ENCODE measurements around the gene CYB561. TPM values are rescaled to one million over a fixed set of nuclear protein-coding genes. Genes with fewer than 3 reads are reported as not detected.
"Not testable (repeated sequence)": the region's sequence is repeated elsewhere in the genome, so short reads cannot be mapped to it uniquely, and the experiment has no call there.

The CYB561 gene
- polyA plus RNA-seq, 3 donors from 2014 or later: 13.7 to 22.4 (median 21.0) TPM

DNA sequence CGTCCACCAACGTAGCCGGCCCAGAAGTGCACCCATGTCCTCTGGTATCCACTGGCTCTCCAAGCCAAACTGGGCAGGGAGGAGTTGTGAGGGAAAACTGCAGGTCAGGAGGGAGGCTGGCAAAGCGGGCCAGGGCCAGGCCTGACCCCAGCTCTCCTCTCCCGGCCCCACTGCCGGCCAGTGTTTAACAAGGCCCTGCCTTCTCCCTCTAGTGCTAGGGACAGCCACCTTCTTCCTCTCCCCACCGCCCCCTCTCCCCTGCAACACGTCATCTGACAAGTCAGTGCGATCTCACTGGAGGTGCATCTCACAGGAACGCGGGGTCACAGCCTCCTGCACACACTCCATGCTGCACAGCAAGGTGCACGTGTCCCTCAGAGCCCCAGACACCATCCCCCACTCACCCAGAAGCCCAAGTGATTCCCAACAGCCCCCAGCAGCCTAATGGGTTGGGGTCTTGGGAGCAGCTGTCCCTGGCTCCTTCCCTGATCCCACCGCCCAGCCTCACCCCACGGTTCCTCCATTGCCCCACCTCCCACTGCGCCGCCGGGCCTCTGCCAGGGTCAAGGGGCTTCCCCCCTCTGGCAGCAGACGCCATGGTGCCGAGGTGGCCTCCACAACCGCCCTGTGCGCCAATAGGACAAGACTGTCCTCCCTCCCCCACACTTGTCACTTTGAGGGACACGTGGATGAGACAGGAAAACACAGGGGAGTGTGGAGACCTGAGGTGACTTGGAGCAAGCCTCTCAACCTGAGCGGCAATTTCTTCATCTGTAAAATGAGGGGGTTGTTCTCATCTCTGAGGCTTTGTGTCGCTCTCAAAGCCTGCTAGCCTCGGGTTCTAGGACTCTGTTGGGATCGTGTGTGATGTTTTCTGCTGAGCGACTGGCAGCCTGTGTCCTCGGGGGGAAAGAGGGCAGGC is 29.6 kb upstream of the CYB561 start:
- H3K36me3 Mint-ChIP-seq: no peaks in the 10 kb centered on the region
- H3K4me3 Mint-ChIP-seq: peak overlapping the region; percentile 38 to 69 (median 55)
- H3K9me3 Mint-ChIP-seq: no peaks in the 10 kb centered on the region
- DNase-seq: no peak
- H3K27ac Mint-ChIP-seq: no peak overlapping the region
- H3K4me1 Mint-ChIP-seq: peaks cover 0 to 7% of the 10 kb centered on the region in 2 donors
- H3K27me3 Mint-ChIP-seq (ENCODE audit: low read depth in 3 of 3): peaks cover 5 to 19% (median 19%) of the 10 kb centered on the region in 3 donors

DNA sequence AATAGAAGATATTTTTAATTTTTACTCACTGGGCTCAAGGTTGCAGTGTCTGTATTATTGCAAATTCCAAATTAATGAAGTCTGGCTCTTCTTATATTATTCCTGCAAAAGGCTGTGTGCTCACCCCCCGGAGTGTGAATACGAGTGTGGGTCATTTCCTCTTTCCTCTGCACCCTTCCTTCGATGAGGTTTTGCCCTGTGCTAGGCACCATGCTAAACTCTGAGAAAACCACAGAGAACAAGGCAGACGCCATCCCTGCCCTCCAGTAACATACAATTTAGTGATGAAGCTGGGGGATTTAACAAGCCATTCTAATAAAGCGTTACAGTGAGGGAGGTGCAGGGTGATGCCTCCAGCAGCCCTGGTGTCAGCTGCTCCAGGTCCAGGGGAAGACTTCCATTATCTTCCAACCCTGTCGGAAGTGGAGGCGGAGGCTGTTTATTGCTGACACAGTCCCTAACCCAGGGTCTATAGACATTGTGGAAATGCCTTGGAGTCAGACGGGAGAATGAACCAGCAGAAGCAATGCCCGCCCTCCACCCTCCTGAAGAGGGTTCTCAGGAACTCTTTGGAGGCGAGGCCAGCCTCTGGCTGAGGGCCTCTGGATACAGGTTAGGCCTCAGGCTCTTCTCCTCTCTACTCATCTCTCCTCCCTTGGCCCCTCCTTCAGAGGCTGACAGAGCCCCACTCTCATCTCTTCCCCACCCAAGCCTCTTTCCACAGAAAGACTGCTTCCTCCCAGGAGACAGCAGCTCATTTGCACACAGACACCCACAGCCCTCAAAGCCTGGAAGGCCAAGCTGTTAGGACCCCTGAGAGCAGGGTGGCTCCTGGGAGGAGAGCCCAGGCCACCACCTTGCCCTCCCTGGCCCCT is 28.7 kb upstream of the CYB561 start:
- Mint-ChIP-seq H3K36me3 (no peaks in the 10 kb centered on the region), H3K27ac (no peak overlapping the region), H3K27me3 (ENCODE audit: low read depth in 3 of 3) (peaks cover 5 to 19% (median 19%) of the 10 kb centered on the region in 3 donors), H3K9me3 (no peaks in the 10 kb centered on the region), H3K4me1 (peaks cover 0 to 7% of the 10 kb centered on the region in 2 donors), H3K4me3 (peak overlapping the region in 2 of 5 donors; percentile 4 to 49)
- DNase-seq: no peak

DNA sequence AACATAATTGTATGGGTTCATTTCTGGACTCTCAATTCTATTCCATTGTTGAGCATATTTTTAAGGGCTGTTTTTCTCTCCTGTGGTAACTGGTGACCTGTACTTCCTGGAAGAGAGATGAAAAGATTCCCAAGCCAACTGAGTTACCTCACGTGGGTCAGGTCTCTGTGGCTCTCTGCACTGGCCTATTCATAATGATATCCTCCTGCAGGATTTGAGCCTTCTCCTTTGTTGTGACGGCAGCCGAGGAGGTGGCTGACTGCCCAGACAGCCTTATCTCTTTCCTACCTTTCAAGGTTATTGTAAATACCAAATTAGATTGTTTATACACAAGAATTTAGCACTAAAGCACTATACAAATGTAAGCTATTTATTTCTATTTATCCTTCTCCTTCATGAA is 28.1 kb upstream of the CYB561 start:
- Mint-ChIP-seq H3K4me3 (no peak overlapping the region), H3K36me3 (no peaks in the 10 kb centered on the region), H3K4me1 (peaks cover 0 to 7% of the 10 kb centered on the region in 2 donors), H3K27me3 (ENCODE audit: low read depth in 3 of 3) (peaks cover 5 to 19% (median 17%) of the 10 kb centered on the region in 3 donors), H3K9me3 (no peaks in the 10 kb centered on the region), H3K27ac (no peak overlapping the region)
- DNase-seq: no peak

DNA sequence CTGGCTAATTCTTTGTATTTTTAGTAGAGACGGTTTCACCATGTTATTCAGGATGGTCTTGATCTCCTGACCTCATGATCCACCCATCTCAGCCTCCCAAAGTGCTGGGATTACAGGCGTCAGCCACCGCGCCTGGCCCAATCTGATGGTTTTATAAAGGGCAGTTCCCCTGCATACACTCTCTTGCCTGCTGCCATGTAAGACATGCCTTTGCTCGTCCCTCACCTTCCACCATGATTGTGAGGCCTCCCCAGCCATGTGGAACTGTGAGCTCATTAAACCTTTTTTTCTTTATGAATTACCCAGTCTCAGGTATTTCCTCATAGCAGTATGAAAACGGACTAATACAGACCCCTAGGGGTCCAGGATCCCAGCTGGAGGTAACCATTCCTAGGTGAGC is 22.0 kb upstream of the CYB561 start:
- not testable (repeated sequence) for H3K4me1 Mint-ChIP-seq, H3K36me3 Mint-ChIP-seq, H3K27ac Mint-ChIP-seq, DNase-seq, H3K4me3 Mint-ChIP-seq, H3K9me3 Mint-ChIP-seq
- H3K27me3 Mint-ChIP-seq (ENCODE audit: low read depth in 3 of 3): peaks cover 0 to 16% (median 5%) of the 10 kb centered on the region in 3 donors

DNA sequence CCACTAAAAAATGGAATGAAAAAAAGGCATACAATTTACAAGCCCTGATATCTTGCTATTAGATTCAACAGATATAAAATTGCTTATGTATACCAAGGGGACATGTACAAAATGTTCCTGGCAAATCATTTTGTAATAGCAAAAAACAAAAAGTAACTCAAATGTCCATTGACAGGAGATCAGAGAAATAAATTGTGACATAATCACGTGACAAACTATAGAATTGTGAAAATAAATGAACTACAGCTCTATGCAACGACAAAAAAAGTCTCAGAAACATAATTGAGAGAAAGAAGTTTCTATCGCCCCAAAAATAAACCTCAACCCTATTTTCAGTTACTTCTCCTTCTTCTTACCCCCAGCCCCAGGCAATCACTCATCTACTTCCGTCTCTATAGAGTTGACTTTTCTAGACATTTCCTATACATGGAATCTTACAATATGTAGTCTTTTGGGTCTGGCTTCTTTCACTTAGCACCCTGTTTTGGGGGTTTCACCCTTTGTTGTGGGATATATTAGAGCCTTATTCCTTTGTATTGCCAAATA is 18.7 kb upstream of the CYB561 start:
- H3K4me3 Mint-ChIP-seq: no peak overlapping the region
- peaks cover 0 to 11% (median 5%) of the 10 kb centered on the region in 3 donors for H3K27me3 Mint-ChIP-seq (ENCODE audit: low read depth in 3 of 3)
- no peaks in the 10 kb centered on the region for H3K4me1 Mint-ChIP-seq
- no peak for DNase-seq
- no peaks in the 10 kb centered on the region for H3K36me3 Mint-ChIP-seq
- H3K27ac Mint-ChIP-seq: no peak overlapping the region
- no peaks in the 10 kb centered on the region for H3K9me3 Mint-ChIP-seq

DNA sequence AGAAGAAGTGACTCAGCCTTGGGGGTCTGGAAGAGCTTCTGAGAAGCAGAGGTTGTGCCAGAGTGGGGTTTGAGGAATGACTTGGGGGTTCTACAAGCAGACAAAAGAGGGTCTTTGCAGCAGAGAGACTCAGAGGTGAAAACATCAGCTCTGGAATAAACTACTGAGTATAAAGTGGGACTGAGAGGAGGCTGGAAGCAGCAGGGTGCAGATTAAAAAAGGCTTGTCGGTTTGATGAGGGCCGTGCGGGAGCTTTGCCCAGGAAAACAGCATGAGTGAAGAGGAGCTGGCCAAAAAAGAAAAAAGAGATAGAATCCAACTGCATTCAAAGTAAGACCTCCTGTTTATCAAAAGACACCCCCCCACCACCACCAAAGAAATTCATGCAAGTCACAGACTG is 17.7 kb upstream of the CYB561 start:
- no peaks in the 10 kb centered on the region for H3K36me3 Mint-ChIP-seq
- DNase-seq: no peak
- H3K4me3 Mint-ChIP-seq: no peak overlapping the region
- H3K27me3 Mint-ChIP-seq (ENCODE audit: low read depth in 3 of 3): peaks cover 0 to 11% (median 5%) of the 10 kb centered on the region in 3 donors
- H3K4me1 Mint-ChIP-seq: no peaks in the 10 kb centered on the region
- H3K27ac Mint-ChIP-seq: peak overlapping the region in 2 of 6 donors; percentile 20 to 37
- no peaks in the 10 kb centered on the region for H3K9me3 Mint-ChIP-seq

DNA sequence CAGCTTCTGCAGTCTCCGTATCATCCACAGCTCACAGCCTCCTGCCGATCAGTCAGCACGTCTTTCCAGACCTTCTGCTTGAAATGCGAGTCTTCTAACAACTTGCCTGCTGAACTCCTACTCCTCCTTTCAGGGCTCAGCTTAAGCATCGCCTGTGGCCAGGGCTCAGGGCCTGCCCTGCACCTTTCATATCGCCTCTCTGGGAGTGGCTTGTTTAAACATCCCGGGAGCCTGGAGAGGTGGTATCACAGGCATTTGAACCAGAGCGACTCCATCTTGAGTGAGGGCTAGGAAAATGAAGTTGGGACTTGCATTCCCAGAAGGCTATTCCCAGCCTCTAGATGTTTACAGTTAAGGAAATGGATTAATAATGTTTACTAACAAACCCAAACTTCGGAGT is 13.9 kb upstream of the CYB561 start:
- H3K4me1 Mint-ChIP-seq: no peaks in the 10 kb centered on the region
- no peak overlapping the region for H3K4me3 Mint-ChIP-seq
- DNase-seq: no peak
- peak overlapping the region in 2 of 6 donors; percentile 1 to 69 for H3K27ac Mint-ChIP-seq
- H3K36me3 Mint-ChIP-seq: no peaks in the 10 kb centered on the region
- H3K27me3 Mint-ChIP-seq (ENCODE audit: low read depth in 3 of 3): peaks cover 0 to 9% (median 2%) of the 10 kb centered on the region in 3 donors
- no peaks in the 10 kb centered on the region for H3K9me3 Mint-ChIP-seq

DNA sequence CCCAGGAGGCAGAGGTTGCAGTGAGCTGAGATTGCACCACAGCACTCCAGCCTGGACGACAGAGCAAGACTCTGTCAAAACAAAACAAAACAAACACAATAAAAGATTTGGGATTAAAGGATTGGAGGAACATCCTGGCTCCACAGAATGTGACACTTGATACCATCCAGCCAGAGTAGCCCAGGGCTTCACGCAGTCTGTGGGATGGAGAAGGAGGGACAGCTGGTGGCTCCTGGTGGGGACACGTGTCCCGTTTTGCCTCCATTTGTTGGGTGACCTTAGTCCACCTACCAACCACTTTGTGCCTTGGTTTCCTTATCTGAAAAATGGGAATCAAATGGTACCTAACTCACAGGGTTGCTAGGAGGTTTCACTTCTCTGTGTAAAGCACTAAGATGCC is 12.4 kb upstream of the CYB561 start:
- H3K9me3 Mint-ChIP-seq: no peaks in the 10 kb centered on the region
- H3K4me3 Mint-ChIP-seq: no peak overlapping the region
- H3K36me3 Mint-ChIP-seq: no peaks in the 10 kb centered on the region
- H3K27me3 Mint-ChIP-seq (ENCODE audit: low read depth in 3 of 3): peaks cover 0 to 4% (median 0%) of the 10 kb centered on the region in 3 donors
- no peak for DNase-seq
- no peak overlapping the region for H3K27ac Mint-ChIP-seq
- no peaks in the 10 kb centered on the region for H3K4me1 Mint-ChIP-seq

DNA sequence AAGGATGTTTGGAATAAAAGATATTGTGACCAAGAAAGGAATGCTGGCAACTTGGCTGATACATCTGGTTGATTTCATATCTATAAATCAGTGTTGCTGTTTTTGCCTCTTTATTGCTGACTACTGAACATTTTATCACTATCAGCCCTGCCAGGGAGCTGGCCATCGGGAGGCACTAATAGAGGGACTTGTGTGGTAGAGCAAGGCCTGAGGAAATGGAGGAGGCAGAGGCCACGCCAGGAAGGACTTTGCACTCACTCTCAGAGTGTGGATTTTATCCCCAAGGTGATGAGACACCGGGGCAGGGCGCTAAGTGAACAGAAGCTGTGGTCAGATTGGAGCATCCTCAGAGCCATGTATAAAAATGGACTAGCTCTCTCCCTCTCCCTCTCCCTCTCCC is 9.3 kb upstream of the CYB561 start:
- Mint-ChIP-seq H3K36me3 (no peaks in the 10 kb centered on the region), H3K4me3 (no peak overlapping the region), H3K4me1 (no peaks in the 10 kb centered on the region), H3K9me3 (no peaks in the 10 kb centered on the region), H3K27me3 (ENCODE audit: low read depth in 3 of 3) (peaks cover 0 to 3% (median 2%) of the 10 kb centered on the region in 3 donors), H3K27ac (no peak overlapping the region)
- no peak for DNase-seq

DNA sequence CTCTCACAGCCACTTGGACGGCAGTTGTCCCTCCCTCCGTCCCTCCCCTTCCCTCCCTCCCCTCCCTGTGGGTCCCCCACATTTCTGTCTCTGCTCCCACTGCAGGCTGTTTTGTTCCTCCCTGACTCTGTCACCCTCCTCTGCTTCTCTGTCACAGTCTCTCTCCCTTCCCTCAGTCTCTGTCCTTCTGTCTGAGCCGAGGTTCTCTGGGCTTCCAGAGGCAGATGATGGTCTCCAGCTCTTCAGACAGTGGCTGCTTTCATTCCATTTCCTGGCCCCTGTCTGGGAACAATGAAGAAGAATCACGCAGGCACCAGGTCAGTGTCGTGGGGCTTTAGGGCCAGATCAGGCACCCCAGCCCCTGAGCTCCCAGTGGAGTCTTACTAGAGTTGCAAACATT is 8.8 kb upstream of the CYB561 start:
- H3K9me3 Mint-ChIP-seq: no peaks in the 10 kb centered on the region
- peaks cover 0 to 3% (median 2%) of the 10 kb centered on the region in 3 donors for H3K27me3 Mint-ChIP-seq (ENCODE audit: low read depth in 3 of 3)
- peaks cover 0 to 1% of the 10 kb centered on the region in 2 donors for H3K4me1 Mint-ChIP-seq
- H3K36me3 Mint-ChIP-seq: no peaks in the 10 kb centered on the region
- DNase-seq: no peak
- peak overlapping the region in 1 of 6 donors; percentile 55 for H3K27ac Mint-ChIP-seq
- H3K4me3 Mint-ChIP-seq: no peak overlapping the region

DNA sequence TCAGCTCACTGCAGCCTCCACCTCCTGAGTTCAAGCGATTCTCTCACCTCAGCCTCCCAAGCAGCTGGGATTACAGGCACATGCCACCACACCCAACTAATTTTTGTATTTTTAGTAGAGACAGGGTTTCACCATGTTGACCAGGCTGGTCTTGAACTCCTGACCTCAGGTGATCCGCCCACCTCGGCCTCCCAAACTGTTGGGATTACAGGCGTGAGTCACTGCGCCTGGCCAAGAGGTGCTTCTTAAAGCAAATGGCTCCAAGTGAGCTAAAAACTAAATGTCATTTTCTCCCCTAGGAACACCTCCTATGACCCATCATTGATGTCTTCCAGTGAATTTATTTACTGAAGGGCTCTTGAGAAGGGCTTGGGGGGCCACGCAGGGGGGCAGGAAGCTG is 8.3 kb upstream of the CYB561 start:
- not testable (repeated sequence) for H3K4me3 Mint-ChIP-seq, H3K9me3 Mint-ChIP-seq, H3K4me1 Mint-ChIP-seq

DNA sequence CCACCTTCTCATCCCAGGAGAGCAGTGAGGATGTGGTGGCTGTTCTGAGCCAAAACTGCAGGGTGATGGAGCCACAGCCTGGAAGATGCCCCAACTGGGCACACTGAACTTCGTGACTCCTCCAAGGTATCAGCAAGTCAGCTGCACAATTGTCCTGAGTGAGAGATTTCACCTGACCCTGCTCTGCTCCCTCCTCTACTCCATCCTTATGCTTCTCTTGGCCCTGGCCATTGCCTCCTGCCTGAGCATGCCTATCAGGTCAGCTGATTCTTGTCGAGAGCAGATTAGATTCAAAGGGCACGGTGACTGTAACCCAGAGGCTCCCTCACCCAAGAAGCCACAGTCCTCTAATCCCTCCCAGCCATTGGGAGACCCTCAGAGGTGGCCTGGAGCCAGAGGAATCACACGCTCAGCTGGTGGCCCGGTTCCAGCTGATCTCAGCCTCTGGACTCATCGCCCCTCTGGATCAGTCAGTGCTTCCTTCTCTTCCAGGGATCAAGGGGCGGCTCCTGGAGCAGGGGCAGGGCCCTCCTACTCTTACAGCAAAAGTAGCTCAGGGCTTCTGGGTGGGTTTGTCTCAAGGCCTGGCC is 7.0 kb upstream of the CYB561 start:
- no peaks in the 10 kb centered on the region for H3K9me3 Mint-ChIP-seq
- no peak overlapping the region for H3K4me3 Mint-ChIP-seq
- no peaks in the 10 kb centered on the region for H3K36me3 Mint-ChIP-seq
- no peak overlapping the region for H3K27ac Mint-ChIP-seq
- peaks cover 0 to 5% (median 2%) of the 10 kb centered on the region in 3 donors for H3K27me3 Mint-ChIP-seq (ENCODE audit: low read depth in 3 of 3)
- H3K4me1 Mint-ChIP-seq: peaks cover 0 to 4% of the 10 kb centered on the region in 2 donors
- DNase-seq: no peak

More for the DNA sequence above, 8.3 kb upstream of the CYB561 start:
- H3K27ac Mint-ChIP-seq; DNase-seq; H3K36me3 Mint-ChIP-seq; H3K27me3 Mint-ChIP-seq (ENCODE audit: low read depth in 3 of 3): not testable (repeated sequence)
